ENCODE results near the gene FAM163A.
"Not testable (repeated sequence)": the region's sequence is repeated elsewhere in the genome, so short reads cannot be mapped to it uniquely, and the experiment has no call there.

Gene FAM163A

DNA sequence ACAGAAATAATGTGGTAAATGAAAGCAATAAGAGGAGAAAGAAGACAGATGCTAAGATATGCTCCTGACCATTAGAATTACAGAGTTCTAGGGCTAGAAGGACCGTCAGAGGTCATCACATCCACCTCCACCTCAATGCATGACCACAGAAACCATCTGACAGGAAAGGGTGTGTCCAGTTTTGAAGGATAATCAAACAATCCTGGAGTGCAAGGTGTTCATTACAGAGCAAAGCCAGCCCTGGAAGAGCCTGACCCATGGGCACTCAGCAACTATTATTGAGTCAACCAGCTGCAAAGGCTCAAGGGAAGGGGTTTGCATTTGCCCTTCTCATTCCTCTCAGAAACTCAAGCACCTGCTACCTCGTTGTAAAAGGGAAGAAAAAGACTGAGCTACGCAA lies 88.1 kb downstream of the FAM163A start:
- no peak for DNase-seq (ENCODE audit: extremely low spot score)
- POLR2A ChIA-PET: no interaction called here
- CTCF ChIA-PET: no interaction called here
- no peak for TF ChIP-seq FOXM1 (IDR thresholded peaks at IDR 0.05; ENCODE audit: borderline replicate concordance)

DNA sequence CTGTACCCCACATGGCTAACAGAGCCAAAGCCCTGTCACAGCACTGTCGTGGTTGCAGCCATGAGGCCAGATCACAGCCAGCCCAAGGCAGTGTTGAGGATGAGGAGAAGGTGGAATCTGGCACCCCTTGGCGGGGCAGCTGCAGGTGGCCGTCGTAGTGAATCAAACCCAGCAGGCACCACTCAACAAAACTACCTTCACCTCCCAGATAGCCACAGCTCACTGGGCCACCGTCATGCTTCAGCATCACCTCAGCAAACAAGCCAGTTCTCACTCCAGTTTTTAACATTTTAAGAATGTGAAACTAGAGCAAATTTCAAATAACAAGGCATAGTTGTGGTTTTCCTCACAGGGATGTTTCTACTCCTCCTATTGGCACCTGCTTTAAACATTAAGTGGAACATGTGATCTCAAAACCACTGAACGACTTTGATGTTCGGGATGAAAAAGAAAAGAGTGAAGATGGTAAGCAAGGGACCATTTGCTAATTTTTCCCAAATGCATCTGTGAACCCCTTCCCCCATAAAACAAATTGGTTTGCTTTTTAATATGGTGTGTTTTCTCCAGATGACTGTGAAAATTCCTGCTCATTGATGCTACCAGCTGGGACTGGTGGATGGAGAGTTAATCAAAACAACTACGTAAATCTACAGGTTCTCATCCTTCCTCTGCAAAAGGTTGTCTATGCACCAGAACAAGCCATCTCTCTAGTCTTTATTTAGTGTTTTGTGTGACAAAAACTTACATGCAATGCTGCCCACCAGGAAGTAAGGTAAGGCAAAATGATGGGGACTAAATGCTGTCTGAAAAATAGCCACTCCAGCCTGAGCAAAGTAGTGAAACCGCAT lies 89.0 kb downstream of the FAM163A start:
- CTCF ChIA-PET: interaction anchor here (1.3 kb wide), 1 partner anchor 23 kb away, joined by 3 read pairs; no protein-coding TSS in a partner anchor
- POLR2A ChIA-PET: no interaction called here
- TF ChIP-seq CTBP1 (IDR thresholded peaks at IDR 0.05; ENCODE audit: borderline replicate concordance) (no peak), ELF4 (IDR thresholded peaks at IDR 0.05) (no peak), SUZ12 (IDR thresholded peaks at IDR 0.05) (no peak), TARDBP (IDR thresholded peaks at IDR 0.05) (no peak)
- DNase-seq (ENCODE audit: extremely low spot score): no peak

DNA sequence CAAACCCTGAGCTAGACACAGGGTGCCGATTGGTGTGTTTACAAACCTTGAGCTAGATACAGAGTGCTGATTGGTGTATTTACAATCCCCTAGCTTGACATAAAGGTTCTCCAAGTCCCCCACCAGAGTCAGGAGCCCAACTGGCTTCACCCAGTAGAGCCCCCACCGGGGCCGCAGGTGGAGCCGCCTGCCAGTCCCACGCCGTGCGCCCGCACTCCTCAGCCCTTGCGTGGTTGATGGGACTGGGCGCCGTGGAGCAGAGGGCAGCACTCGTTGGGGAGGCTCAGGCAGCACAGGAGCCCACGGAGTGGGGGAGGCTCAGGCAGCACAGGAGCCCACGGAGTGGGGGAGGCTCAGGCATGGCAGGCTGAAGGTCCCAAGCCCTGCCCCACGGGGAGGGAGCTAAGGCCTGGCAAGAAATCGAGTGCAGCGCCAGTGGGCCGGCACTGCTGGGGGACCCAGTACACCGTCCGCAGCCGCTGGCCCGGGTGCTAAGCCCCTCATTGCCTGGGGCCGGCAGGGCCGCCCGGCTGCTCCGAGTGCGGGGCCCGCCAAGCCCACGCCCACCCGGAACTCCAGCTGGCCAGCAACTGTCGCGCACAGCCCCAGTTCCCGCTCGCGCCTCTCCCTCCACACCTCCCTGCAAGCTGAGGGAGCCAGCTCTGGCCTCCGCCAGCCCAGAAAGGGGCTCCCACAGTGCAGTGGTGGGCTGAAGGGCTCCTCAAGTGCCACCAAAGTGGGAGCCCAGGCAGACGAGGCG lies 93.8 kb downstream of the FAM163A start:
- CTCF ChIA-PET; DNase-seq (ENCODE audit: extremely low spot score); POLR2A ChIA-PET: not testable (repeated sequence)

- TF ChIP-seq SP1 (IDR thresholded peaks at IDR 0.05): no peak
- no peak for TF ChIP-seq FOXK2 (IDR thresholded peaks at IDR 0.05)
- no peak for TF ChIP-seq ARNT (IDR thresholded peaks at IDR 0.05)
- no peak for TF ChIP-seq FOXM1 (IDR thresholded peaks at IDR 0.05; ENCODE audit: borderline replicate concordance)
- TF ChIP-seq TARDBP (IDR thresholded peaks at IDR 0.05): no peak
- no peak for TF ChIP-seq HDGF (IDR thresholded peaks at IDR 0.05; ENCODE audit: borderline replicate concordance)
- TF ChIP-seq ELF4 (IDR thresholded peaks at IDR 0.05): no peak
- no peak for TF ChIP-seq BHLHE40 (IDR thresholded peaks at IDR 0.05; ENCODE audit: borderline replicate concordance)
- TF ChIP-seq NFRKB (IDR thresholded peaks at IDR 0.05): no peak
- no peak for TF ChIP-seq PKNOX1 (IDR thresholded peaks at IDR 0.05)
- no peak for TF ChIP-seq SUZ12 (IDR thresholded peaks at IDR 0.05)
- TF ChIP-seq FOXA1 (IDR thresholded peaks at IDR 0.05): no peak
- TF ChIP-seq LEF1 (IDR thresholded peaks at IDR 0.05; ENCODE audit: borderline replicate concordance): no peak
- DNase-seq (ENCODE audit: extremely low spot score): no peak
- ChIA-PET CTCF (no interaction called here), POLR2A (no interaction called here)
These were observed 97.0 kb downstream of the FAM163A start for GRCh38 chr1:179840107-179840506.

- POLR2A ChIA-PET: no interaction called here
- CTCF ChIA-PET: no interaction called here
- DNase-seq (ENCODE audit: extremely low spot score): no peak
- TF ChIP-seq HDGF (IDR thresholded peaks at IDR 0.05; ENCODE audit: borderline replicate concordance): no peak
- TF ChIP-seq LEF1 (IDR thresholded peaks at IDR 0.05; ENCODE audit: borderline replicate concordance): no peak
- TF ChIP-seq CTBP1 (IDR thresholded peaks at IDR 0.05; ENCODE audit: borderline replicate concordance): no peak
- no peak for TF ChIP-seq ELF4 (IDR thresholded peaks at IDR 0.05)
- TF ChIP-seq BHLHE40 (IDR thresholded peaks at IDR 0.05; ENCODE audit: borderline replicate concordance): no peak
- TF ChIP-seq FOXA1 (IDR thresholded peaks at IDR 0.05): no peak
- TF ChIP-seq PKNOX1 (IDR thresholded peaks at IDR 0.05): no peak
- no peak for TF ChIP-seq TARDBP (IDR thresholded peaks at IDR 0.05)
- no peak for TF ChIP-seq FOXM1 (IDR thresholded peaks at IDR 0.05; ENCODE audit: borderline replicate concordance)
- TF ChIP-seq NFRKB (IDR thresholded peaks at IDR 0.05): no peak
- no peak for TF ChIP-seq SUZ12 (IDR thresholded peaks at IDR 0.05)
- no peak for TF ChIP-seq L3MBTL2 (conservative IDR thresholded peaks at IDR 0.05)
- no peak for TF ChIP-seq SP1 (IDR thresholded peaks at IDR 0.05)
- TF ChIP-seq ZNF384 (IDR thresholded peaks at IDR 0.05): no peak
- TF ChIP-seq ARNT (IDR thresholded peaks at IDR 0.05): no peak
- no peak for TF ChIP-seq FOXK2 (IDR thresholded peaks at IDR 0.05)
These were observed 105.1 kb downstream of the FAM163A start for GRCh38 chr1:179848233-179848632.

- DNase-seq (ENCODE audit: extremely low spot score): no peak
- CTCF ChIA-PET: interaction anchor here (0.8 kb wide), 1 partner anchor 38 kb away, joined by 4 read pairs; no protein-coding TSS in a partner anchor
- POLR2A ChIA-PET: no interaction called here
- TF ChIP-seq FOXA1 (IDR thresholded peaks at IDR 0.05) (no peak), ZNF384 (IDR thresholded peaks at IDR 0.05) (no peak), SUZ12 (IDR thresholded peaks at IDR 0.05) (no peak), TARDBP (IDR thresholded peaks at IDR 0.05) (no peak)
These were observed 110.0 kb downstream of the FAM163A start for GRCh38 chr1:179853102-179853501.

- DNase-seq (ENCODE audit: extremely low spot score); POLR2A ChIA-PET; CTCF ChIA-PET: not testable (repeated sequence)
These were observed 112.7 kb downstream of the FAM163A start for GRCh38 chr1:179855831-179856230.

GRCh38 chr1:179856296-179856695 lies 113.2 kb downstream of the FAM163A start:
- TF ChIP-seq ELF4 (IDR thresholded peaks at IDR 0.05): no peak
- DNase-seq (ENCODE audit: extremely low spot score): no peak
- ChIA-PET POLR2A (no interaction called here), CTCF (no interaction called here)
